IPS-18c (cell line): ENCODE results near the gene HPN.

Experiments used
- H3K4me3 ChIP-seq: 2 replicates; pipeline ENCODE4 v1.7.0; 2013; ENCODE audit warnings: low read depth, mild to moderate bottlenecking, low read length, moderate library complexity; ENCODE audit not compliant: insufficient read depth
- H3K9me3 ChIP-seq: one replicate; pipeline ENCODE4 v1.6.1; 2013; ENCODE audit warnings: mild to moderate bottlenecking, low read length, moderate library complexity; ENCODE audit not compliant: control insufficient read depth, insufficient read depth

Gene HPN

GRCh38 chr19:35066121-35066520 lies 24.6 kb downstream of the HPN start:
- H3K9me3 ChIP-seq: no peaks in the 10 kb centered on the region
- H3K4me3 ChIP-seq: no peak overlapping the region

DNA sequence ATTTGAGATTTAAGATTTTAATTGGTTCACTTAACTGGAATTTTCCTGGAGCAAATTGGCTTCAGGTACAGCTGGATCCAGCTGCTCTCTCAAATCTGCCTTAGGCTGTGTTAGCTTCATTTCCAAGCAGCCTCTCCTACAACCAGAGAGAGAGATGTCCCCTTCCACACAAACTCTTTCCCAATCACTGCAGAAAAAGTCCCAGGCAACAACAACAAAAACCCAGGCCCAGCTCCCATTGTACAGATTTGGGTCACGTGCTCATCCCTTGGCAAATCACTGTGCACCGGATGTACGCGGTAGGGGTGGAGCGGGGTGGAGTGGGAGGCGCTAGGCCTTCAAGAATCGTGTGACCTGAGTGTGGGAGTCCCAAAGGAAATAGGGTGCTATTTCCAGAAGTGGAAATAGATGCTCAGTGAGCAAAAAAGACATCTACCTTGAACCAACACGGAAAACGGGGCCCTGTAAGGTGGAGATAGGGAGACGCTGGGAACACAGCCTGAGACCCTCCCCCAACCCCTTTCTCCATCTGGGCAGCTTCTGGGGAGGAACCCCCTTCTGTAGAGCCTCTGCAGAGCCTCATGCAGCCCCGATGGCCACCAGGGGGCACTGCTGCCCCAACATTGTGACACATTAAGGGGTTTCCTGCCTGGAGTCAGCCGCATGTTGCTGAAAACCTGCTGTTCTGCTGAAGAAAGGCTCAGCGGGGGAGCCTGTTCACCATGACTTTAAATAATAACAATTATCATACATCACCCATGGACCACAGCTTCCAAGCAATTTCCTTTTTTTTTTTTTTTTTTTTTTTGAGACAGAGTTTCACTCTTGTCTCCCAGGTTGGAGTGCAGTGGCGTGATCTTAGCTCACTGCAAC lies 25.4 kb downstream of the HPN start:
- H3K4me3 ChIP-seq: no peak overlapping the region
- H3K9me3 ChIP-seq: no peaks in the 10 kb centered on the region

DNA sequence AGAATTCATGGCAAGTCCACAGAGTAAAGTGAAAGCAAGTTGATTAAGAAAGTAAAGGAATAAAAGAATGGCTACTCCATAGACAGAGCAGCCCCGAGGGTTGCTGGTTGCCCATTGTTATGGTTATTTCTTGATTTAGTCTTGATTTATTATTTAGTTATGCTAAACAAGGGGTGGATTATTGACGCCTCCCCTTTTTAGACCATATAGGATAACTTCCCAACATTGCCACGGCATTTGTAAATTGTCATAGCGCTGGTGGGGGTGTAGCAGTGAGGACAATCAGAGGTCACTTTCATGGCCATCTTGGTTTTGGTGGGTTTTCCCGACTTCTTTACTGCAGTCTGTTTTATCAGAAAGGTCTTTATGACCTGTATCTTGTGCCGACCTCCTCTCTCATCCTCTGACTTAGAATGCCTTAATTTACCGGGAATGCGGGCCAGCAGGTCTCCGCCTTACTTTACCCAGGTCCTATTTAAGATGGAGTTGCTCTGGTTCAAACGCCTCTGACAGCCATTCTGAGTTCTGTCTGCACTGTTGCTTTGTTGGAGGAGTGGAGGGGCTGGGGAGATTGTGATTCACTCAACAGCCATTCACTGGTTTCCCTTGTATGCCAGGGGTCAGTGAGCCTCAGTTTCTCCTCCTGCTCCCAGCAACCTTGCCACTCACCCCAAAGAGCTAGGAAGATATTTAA lies 27.6 kb downstream of the HPN start:
- Histone ChIP-seq H3K4me3 (no peak overlapping the region), H3K9me3 (no peaks in the 10 kb centered on the region)

GRCh38 chr19:35069696-35070095 lies 28.2 kb downstream of the HPN start:
- H3K4me3 ChIP-seq: no peak overlapping the region
- H3K9me3 ChIP-seq: no peaks in the 10 kb centered on the region

- H3K4me3 ChIP-seq: no peak overlapping the region
- H3K9me3 ChIP-seq: no peaks in the 10 kb centered on the region
Observed at GRCh38 chr19:35070471-35070870, 28.9 kb downstream of the HPN start.

GRCh38 chr19:35073516-35073915 lies 32.0 kb downstream of the HPN start:
- Histone ChIP-seq H3K4me3 (no peak overlapping the region), H3K9me3 (no peaks in the 10 kb centered on the region)

GRCh38 chr19:35073941-35074340 lies 32.4 kb downstream of the HPN start:
- no peak overlapping the region for H3K4me3 ChIP-seq
- no peaks in the 10 kb centered on the region for H3K9me3 ChIP-seq

GRCh38 chr19:35074426-35075201 lies 33.1 kb downstream of the HPN start:
- H3K4me3 ChIP-seq: no peak overlapping the region
- H3K9me3 ChIP-seq: no peaks in the 10 kb centered on the region

DNA sequence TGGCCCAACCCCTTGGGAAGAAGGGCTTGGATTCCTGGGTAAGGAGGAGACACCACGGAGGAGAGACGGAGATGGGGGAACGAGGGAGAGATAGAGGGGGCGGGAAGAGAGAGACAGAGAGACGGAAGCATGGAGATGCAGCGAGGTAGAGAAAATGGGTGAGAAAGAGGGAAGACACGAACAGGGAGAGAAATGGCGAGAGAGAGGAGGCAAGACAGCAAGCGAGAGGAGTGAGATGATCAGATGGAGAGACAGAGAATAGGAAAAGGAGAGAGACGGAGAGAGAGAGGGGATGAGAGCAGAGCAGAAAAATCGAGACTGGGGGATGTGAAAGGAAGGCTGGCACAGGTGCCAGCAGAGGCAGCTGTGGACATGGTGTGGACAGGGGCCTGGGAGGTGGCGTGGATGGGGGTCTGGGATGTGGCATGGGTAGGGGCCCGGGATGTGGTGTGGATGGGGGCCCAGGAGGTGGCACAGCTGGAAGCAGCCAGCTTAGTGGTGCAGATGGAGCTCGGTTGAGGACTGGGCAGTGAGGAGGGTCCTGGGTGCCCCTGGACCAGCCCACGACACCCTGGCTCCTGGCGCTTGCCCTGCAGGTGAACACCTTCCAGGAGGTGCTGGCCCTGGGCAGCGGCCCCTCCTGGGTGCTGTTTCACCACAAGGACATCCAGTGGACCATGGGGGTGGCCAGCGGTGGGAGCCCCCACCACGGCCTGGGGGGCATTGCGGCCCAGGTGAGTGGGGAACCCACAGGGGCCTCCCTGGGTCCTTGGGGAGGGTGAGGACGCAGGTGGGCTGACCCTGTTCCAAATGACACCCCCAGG lies 33.9 kb downstream of the HPN start:
- Histone ChIP-seq H3K9me3 (no peaks in the 10 kb centered on the region), H3K4me3 (no peak overlapping the region)

GRCh38 chr19:35076026-35076370 lies 34.5 kb downstream of the HPN start:
- Histone ChIP-seq H3K4me3 (no peak overlapping the region), H3K9me3 (no peaks in the 10 kb centered on the region)

GRCh38 chr19:35076657-35077056 lies 35.1 kb downstream of the HPN start:
- no peaks in the 10 kb centered on the region for H3K9me3 ChIP-seq
- H3K4me3 ChIP-seq: no peak overlapping the region

- Histone ChIP-seq H3K9me3 (no peaks in the 10 kb centered on the region), H3K4me3 (no peak overlapping the region)
Observed at GRCh38 chr19:35077411-35078223, 36.1 kb downstream of the HPN start.

GRCh38 chr19:35079826-35080225 lies 38.3 kb downstream of the HPN start:
- Histone ChIP-seq H3K4me3 (no peak overlapping the region), H3K9me3 (no peaks in the 10 kb centered on the region)

DNA sequence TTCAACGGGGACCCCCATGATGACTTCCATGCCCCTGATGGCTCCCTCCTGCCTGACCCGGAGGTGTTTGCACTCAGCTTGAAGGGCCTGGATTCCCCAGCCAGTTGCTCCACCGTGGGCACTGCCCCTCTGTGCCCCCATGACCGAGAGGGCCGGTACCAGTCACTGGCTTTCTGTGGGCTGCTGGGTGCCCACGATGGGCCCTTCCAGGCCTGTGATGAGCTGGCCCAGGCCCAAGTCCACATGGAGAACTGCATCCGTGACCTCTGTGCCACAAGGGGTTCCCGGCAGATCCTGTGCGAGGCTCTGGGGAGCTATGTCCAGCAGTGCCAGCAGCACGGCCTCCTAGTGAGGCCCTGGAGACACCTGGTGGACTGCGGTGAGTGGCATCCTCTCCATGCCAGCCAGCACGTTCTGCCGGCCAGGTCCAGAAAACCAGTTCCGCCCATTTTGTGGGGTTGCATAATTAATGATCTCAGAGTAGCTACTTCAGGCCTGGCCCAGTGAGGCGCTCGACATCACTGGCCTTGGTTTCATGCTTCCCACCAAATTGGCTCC lies 39.2 kb downstream of the HPN start:
- H3K9me3 ChIP-seq: no peaks in the 10 kb centered on the region
- H3K4me3 ChIP-seq: no peak overlapping the region

- no peak overlapping the region for H3K4me3 ChIP-seq
- no peaks in the 10 kb centered on the region for H3K9me3 ChIP-seq
Observed at GRCh38 chr19:35081201-35081600, 39.7 kb downstream of the HPN start.
